ENCODE measurements around the gene MYL6B. TPM values are rescaled to one million over a fixed set of nuclear protein-coding genes. Genes with fewer than 3 reads are reported as not detected.
A peak's percentile ranks its signal among the peaks of the same experiment; 100 is the strongest.

Gene MYL6B
- total RNA-seq, 4 donors from 2014 or later = 28.5 to 39.4 (median 33.6) TPM

- Histone ChIP-seq H3K9me3 (no peaks in the 10 kb centered on the region), H3K27me3 (no peaks in the 10 kb centered on the region), H3K4me1 (peaks cover 25 to 47% (median 41%) of the 10 kb centered on the region in 4 donors), H3K4me3 (peak overlapping the region; percentile 67 to 77 (median 70)), H3K27ac (replicated peaks in 1 of 4) (peak overlapping the region; percentile 89 to 95 (median 94)), H3K36me3 (peaks cover 0 to 4% (median 0%) of the 10 kb centered on the region in 4 donors)
- DNase-seq (ENCODE audit: extremely low spot score) = no peak
- TF ChIP-seq POLR2A (IDR thresholded peaks at IDR 0.05; ENCODE audit: low read depth) (no peak), CTCF (IDR thresholded peaks at IDR 0.05) (no peak), POLR2AphosphoS5 (IDR thresholded peaks at IDR 0.05) (no peak), EP300 (IDR thresholded peaks at IDR 0.05) (no peak)
- 5% methylated on average over 7 of the region's 8 CpGs for WGBS
- intact Hi-C loops (cut with DNase I) = no loop called here
These were observed 630 bp downstream of the MYL6B start for GRCh38 chr12:56152756-56153677.

GRCh38 chr12:56153678-56154065 is 1.3 kb downstream of the MYL6B start:
- Histone ChIP-seq H3K9me3 (no peaks in the 10 kb centered on the region), H3K36me3 (peaks cover 0 to 4% (median 0%) of the 10 kb centered on the region in 4 donors), H3K27me3 (no peaks in the 10 kb centered on the region), H3K27ac (replicated peaks in 1 of 4) (no peak overlapping the region), H3K4me3 (no peak overlapping the region), H3K4me1 (peaks cover 25 to 47% (median 41%) of the 10 kb centered on the region in 4 donors)
- TF ChIP-seq EP300 (IDR thresholded peaks at IDR 0.05) (no peak), POLR2AphosphoS5 (IDR thresholded peaks at IDR 0.05) (no peak), CTCF (IDR thresholded peaks at IDR 0.05) (no peak), POLR2A (IDR thresholded peaks at IDR 0.05; ENCODE audit: low read depth) (no peak)
- WGBS = 83% methylated on average over 5 of the region's 5 CpGs
- intact Hi-C loops (cut with DNase I) = no loop called here
- no peak for DNase-seq (ENCODE audit: extremely low spot score)

- Histone ChIP-seq H3K36me3 (peaks cover 0 to 5% (median under 1%) of the 10 kb centered on the region in 4 donors), H3K27me3 (no peaks in the 10 kb centered on the region), H3K4me3 (no peak overlapping the region), H3K27ac (replicated peaks in 1 of 4) (no peak overlapping the region), H3K4me1 (peaks cover 25 to 47% (median 42%) of the 10 kb centered on the region in 4 donors), H3K9me3 (no peaks in the 10 kb centered on the region)
- 83% methylated on average over 1 of the region's 1 CpG for WGBS
- DNase-seq (ENCODE audit: extremely low spot score) = no peak
- no peak for TF ChIP-seq EP300 (IDR thresholded peaks at IDR 0.05)
- no peak for TF ChIP-seq CTCF (IDR thresholded peaks at IDR 0.05)
- TF ChIP-seq POLR2A (IDR thresholded peaks at IDR 0.05; ENCODE audit: low read depth) = no peak
- no peak for TF ChIP-seq POLR2AphosphoS5 (IDR thresholded peaks at IDR 0.05)
- intact Hi-C loops (cut with DNase I) = no loop called here
These were observed 1.9 kb downstream of the MYL6B start for GRCh38 chr12:56154246-56154771.

- Histone ChIP-seq H3K4me3 (no peak overlapping the region), H3K4me1 (peaks cover 27 to 52% (median 47%) of the 10 kb centered on the region in 4 donors), H3K9me3 (no peaks in the 10 kb centered on the region), H3K36me3 (peaks cover 5 to 7% (median 5%) of the 10 kb centered on the region in 4 donors), H3K27me3 (no peaks in the 10 kb centered on the region), H3K27ac (replicated peaks in 1 of 4) (no peak overlapping the region)
- 86% methylated on average over 5 of the region's 5 CpGs for WGBS
- no peak for DNase-seq (ENCODE audit: extremely low spot score)
- intact Hi-C loops (cut with DNase I) = no loop called here
- TF ChIP-seq EP300 (IDR thresholded peaks at IDR 0.05) = no peak
- TF ChIP-seq CTCF (IDR thresholded peaks at IDR 0.05) = no peak
These were observed 2.4 kb downstream of the MYL6B start for GRCh38 chr12:56154818-56155217.

All from esophagus muscularis mucosa (tissue), 4 donors.